Vagina (tissue), 2 donors: ENCODE measurements around the gene LCN15. TPM values are rescaled to one million over a fixed set of nuclear protein-coding genes. Genes with fewer than 3 reads are reported as not detected.
"Not testable (repeated sequence)": the region's sequence is repeated elsewhere in the genome, so short reads cannot be mapped to it uniquely, and the experiment has no call there.

ENCODE experiments used
- DNase-seq, 2 donors: peaks; one replicate each; pipeline ENCODE4 v3.0.0-alpha.2; 2017; ENCODE audit errors: extremely low spot score in 2 of 2
- H3K27ac ChIP-seq: fragments of 200-600 bp; sonication (generic); one replicate; pipeline ENCODE4 v1.5.1; 2019
- H3K27me3 ChIP-seq: fragments of 200-600 bp; sonication (generic); one replicate; pipeline ENCODE4 v1.5.1; 2019
- H3K36me3 ChIP-seq, 2 donors: fragments of 200-600 bp; sonication (generic); one replicate each; pipeline ENCODE4 v1.5.1; 2017 to 2019
- H3K4me1 ChIP-seq: fragments of 200-600 bp; sonication (generic); one replicate; pipeline ENCODE4 v1.5.1; 2019
- H3K4me3 ChIP-seq, 2 donors: fragments of 200-600 bp; sonication (generic); 1 replicate in 1 of 2; 2 replicates in 1 of 2; pipeline ENCODE4 v1.5.1; 2016 to 2019
- H3K9me3 ChIP-seq: fragments of 200-600 bp; sonication (generic); one replicate; pipeline ENCODE4 v1.5.1; 2019
- CTCF ChIP-seq, 3 experiments: fragments of 450-650 bp in 2 of 3; fragments of 200-600 bp in 1 of 3; sonication (generic) in 1 of 3; IDR thresholded peaks; one replicate each; pipeline ENCODE4 v1.5.1; 2017 to 2019; ENCODE audit warnings: antibody characterized with exemption in 3 of 3, mild to moderate bottlenecking in 2 of 3, moderate library complexity in 2 of 3
- POLR2A ChIP-seq, 2 donors: fragments of 450-650 bp; IDR thresholded peaks; one replicate each; pipeline ENCODE4 v1.6.1; 2017; ENCODE audit warnings: antibody characterized with exemption in 2 of 2, mild to moderate bottlenecking in 2 of 2, moderate library complexity in 2 of 2
- POLR2AphosphoS5 ChIP-seq, 2 donors: sonication (generic); formaldehyde crosslinking; IDR thresholded peaks; one replicate each; pipeline ENCODE4 v1.9.0; 2017; ENCODE audit warnings: antibody characterized with exemption in 2 of 2, mild to moderate bottlenecking in 2 of 2, low read depth in 1 of 2; ENCODE audit not compliant: insufficient read depth in 1 of 2
- intact Hi-C: fragments of 100-400 bp; cut with DNase I; formaldehyde crosslinking; loops from one replicate; pipeline ENCODE4 v1.15.1; 2023
- total RNA-seq: library from RNA; depleted of rRNA; stranded (reverse); fragments of >200 nt; gene quantifications from one replicate; pipeline ENCODE4 v1.2.3, GENCODE V29; 2016

Gene LCN15
- total RNA-seq, 1 donor from 2014 or later: not detected

- intact Hi-C loops: no loop called here
- H3K36me3 ChIP-seq: no peaks in the 10 kb centered on the region
- DNase-seq: no peak
- no peak overlapping the region for H3K4me3 ChIP-seq
- no peak for TF ChIP-seq CTCF (IDR thresholded peaks at IDR 0.05)
- no peaks in the 10 kb centered on the region for H3K27me3 ChIP-seq
- H3K27ac ChIP-seq: no peak overlapping the region
- no peaks in the 10 kb centered on the region for H3K9me3 ChIP-seq
- H3K4me1 ChIP-seq: no peaks in the 10 kb centered on the region
Measured at GRCh38 chr9:136769710-136770191, 5.4 kb upstream of the LCN15 start.

- H3K9me3 ChIP-seq, DNase-seq, intact Hi-C loops, H3K27ac ChIP-seq, H3K36me3 ChIP-seq, H3K27me3 ChIP-seq, H3K4me3 ChIP-seq, H3K4me1 ChIP-seq: not testable (repeated sequence)
Measured at GRCh38 chr9:136766410-136767120, 2.2 kb upstream of the LCN15 start.

- not testable (repeated sequence) for H3K4me3 ChIP-seq
Measured at GRCh38 chr9:136765745-136766409, 1.6 kb upstream of the LCN15 start.

DNA sequence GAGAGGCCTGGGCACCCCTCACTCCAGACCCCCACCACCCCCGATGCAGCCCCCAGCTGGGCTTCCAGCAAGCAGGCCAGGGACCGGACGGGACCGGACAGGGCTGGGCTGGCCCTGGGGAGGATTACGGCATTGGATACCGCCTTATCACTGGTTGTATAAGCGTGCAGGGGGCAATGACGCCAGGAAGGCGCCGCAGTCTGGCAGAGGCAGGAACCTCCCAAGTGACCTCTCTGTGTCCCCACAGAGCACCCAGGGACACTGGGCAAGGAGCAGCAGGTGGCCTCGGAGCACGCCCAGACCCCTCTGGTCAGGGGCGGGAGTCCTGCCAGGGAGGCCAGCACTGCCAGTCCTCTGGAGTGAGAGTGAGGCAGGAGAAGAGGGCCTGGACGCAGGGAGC is 723 bp upstream of the LCN15 start:
- H3K27me3 ChIP-seq: no peaks in the 10 kb centered on the region
- intact Hi-C loops: no loop called here

More at GRCh38 chr9:136765745-136766409, 1.6 kb upstream of the LCN15 start:
- H3K36me3 ChIP-seq, H3K9me3 ChIP-seq, H3K27me3 ChIP-seq, intact Hi-C loops, H3K27ac ChIP-seq, DNase-seq, H3K4me1 ChIP-seq: not testable (repeated sequence)

DNA sequence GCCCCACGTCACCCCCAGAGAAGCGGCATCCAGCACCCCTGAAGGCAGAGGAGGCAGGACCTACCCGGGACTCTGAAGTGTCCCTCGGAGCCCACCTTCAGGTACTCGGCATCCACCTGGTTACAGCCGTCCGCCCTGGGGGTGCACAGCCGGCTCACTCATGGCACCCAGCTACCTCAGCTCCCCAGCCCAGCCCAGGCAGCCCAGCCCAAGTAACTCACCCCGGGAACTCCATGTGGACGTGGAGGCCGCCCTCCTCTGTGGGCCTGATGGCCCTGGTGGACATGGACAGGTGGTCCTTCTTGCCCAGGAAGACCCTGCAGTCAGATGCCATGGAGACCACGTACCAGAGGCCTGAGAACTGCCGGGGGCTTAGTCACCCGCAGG is 676 bp downstream of the LCN15 start:
- Histone ChIP-seq H3K36me3 (no peaks in the 10 kb centered on the region), H3K27ac (no peak overlapping the region), H3K9me3 (no peaks in the 10 kb centered on the region), H3K27me3 (no peaks in the 10 kb centered on the region), H3K4me3 (no peak overlapping the region), H3K4me1 (peaks cover 5% of the 10 kb centered on the region)
- DNase-seq: no peak
- TF ChIP-seq POLR2A (IDR thresholded peaks at IDR 0.05): no peak
- no peak for TF ChIP-seq CTCF (IDR thresholded peaks at IDR 0.05)
- no peak for TF ChIP-seq POLR2AphosphoS5 (IDR thresholded peaks at IDR 0.05; ENCODE audit: insufficient read depth in 1 of 2, low read depth in 1 of 2)
- intact Hi-C loops: no loop called here

More for the DNA sequence above, 723 bp upstream of the LCN15 start:
- DNase-seq: no peak
- TF ChIP-seq POLR2A (IDR thresholded peaks at IDR 0.05) (no peak), CTCF (IDR thresholded peaks at IDR 0.05) (no peak), POLR2AphosphoS5 (IDR thresholded peaks at IDR 0.05; ENCODE audit: insufficient read depth in 1 of 2, low read depth in 1 of 2) (no peak)
- H3K9me3 ChIP-seq: no peaks in the 10 kb centered on the region
- H3K4me1 ChIP-seq: peaks cover 5% of the 10 kb centered on the region
- no peaks in the 10 kb centered on the region for H3K36me3 ChIP-seq
- no peak overlapping the region for H3K4me3 ChIP-seq
- H3K27ac ChIP-seq: no peak overlapping the region

GRCh38 chr9:136762915-136763648 is 1.2 kb downstream of the LCN15 start:
- Histone ChIP-seq H3K27me3 (no peaks in the 10 kb centered on the region), H3K9me3 (no peaks in the 10 kb centered on the region), H3K4me1 (peaks cover 5% of the 10 kb centered on the region), H3K4me3 (no peak overlapping the region), H3K36me3 (no peaks in the 10 kb centered on the region), H3K27ac (no peak overlapping the region)
- no peak for DNase-seq
- intact Hi-C loops: no loop called here
- no peak for TF ChIP-seq POLR2A (IDR thresholded peaks at IDR 0.05)
- no peak for TF ChIP-seq POLR2AphosphoS5 (IDR thresholded peaks at IDR 0.05; ENCODE audit: insufficient read depth in 1 of 2, low read depth in 1 of 2)
